ENCODE results near the gene EFNA3. TPM values are rescaled to one million over a fixed set of nuclear protein-coding genes. Genes with fewer than 3 reads are reported as not detected.

EFNA3 gene
- total and polyA plus RNA-seq, 2 experiments from 2014 or later, result 5.5 to 13.1 TPM

DNA sequence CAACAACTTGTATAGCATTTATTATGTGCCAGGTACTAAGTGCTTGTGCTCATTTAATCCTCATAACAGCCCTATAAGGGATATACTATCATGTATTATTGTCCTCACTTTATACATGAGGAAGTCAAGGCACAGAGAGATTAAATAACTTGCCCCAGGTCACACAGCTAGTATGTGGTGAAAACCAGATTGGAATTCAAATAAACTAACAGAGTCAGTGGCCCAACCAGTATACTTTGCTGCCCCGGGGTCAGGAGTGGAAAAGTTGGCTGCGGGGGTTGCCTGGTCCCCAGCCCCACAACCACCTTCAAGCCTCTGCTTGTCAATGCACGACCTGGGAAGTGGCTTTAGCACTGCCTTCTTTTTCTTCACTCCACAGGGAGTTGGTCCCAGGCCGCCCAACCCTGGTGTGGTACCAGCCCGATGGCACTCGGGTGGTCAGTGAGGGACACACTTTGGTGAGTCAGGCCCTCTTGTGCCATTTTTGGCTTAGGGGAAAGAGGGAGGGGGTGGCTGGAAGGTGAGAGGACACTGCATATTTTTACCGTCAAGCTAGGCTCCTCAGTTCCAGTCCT, 25.0 kb upstream of the EFNA3 start:
- WGBS (ENCODE audit: low lambda C conversion rate, missing lambda C conversion rate), result 89% methylated on average over 7 of the region's 7 CpGs

DNA sequence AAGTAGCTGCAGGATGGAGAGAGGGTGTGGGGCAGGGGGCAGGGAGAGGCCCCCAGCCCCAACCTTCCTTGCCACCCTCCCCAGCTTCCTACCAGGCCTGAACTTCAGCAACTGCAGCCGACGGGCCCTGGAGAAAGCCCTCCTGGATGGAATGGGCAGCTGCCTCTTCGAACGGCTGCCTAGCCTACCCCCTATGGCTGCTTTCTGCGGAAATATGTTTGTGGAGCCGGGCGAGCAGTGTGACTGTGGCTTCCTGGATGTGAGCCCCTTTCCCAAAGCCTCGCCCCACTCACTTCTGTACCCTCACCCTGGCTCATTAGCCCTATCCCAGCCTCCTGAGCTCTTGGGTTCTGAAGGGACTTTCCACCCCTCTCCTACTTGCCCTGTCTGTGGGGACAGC, 21.5 kb upstream of the EFNA3 start:
- Histone ChIP-seq H3K36me3 (replicated peaks; ENCODE audit: insufficient read depth, low read depth) (no peaks in the 10 kb centered on the region), H3K4me1 (ENCODE audit: insufficient read depth) (peaks cover 12% of the 10 kb centered on the region), H2AFZ (no peak overlapping the region), H3K27me3 (no peaks in the 10 kb centered on the region), H3K9me3 (ENCODE audit: low read depth) (no peaks in the 10 kb centered on the region), H4K20me1 (ENCODE audit: insufficient read depth, poor library complexity, severe bottlenecking) (no peaks in the 10 kb centered on the region), H3K4me3 (no peak overlapping the region), H3K27ac (no peak overlapping the region), H3K79me2 (no peaks in the 10 kb centered on the region), H3K4me2 (no peak overlapping the region), H3K9me2 (replicated peaks; ENCODE audit: insufficient read depth) (no peaks in the 10 kb centered on the region)
- 89% methylated on average over 8 of the region's 8 CpGs for whole genome bisulfite sequencing (ENCODE audit: low lambda C conversion rate, missing lambda C conversion rate)
- DNase-seq (ENCODE audit: low spot score), result no peak
- TF ChIP-seq CTCF (IDR thresholded peaks at IDR 0.05; ENCODE audit: poor library complexity) (no peak), EZH2 (IDR thresholded peaks at IDR 0.05; ENCODE audit: borderline replicate concordance) (no peak), EZH2phosphoT487 (IDR thresholded peaks at IDR 0.05; ENCODE audit: low read depth, severe bottlenecking, unreplicated experiment) (no peak)

More for the DNA sequence above, 25.0 kb upstream of the EFNA3 start:
- no peaks in the 10 kb centered on the region for H3K36me3 ChIP-seq (replicated peaks; ENCODE audit: insufficient read depth, low read depth)
- no peaks in the 10 kb centered on the region for H3K27me3 ChIP-seq
- no peaks in the 10 kb centered on the region for H3K9me3 ChIP-seq (ENCODE audit: low read depth)
- no peak overlapping the region for H3K4me3 ChIP-seq
- H4K20me1 ChIP-seq (ENCODE audit: insufficient read depth, poor library complexity, severe bottlenecking), result no peaks in the 10 kb centered on the region
- H3K27ac ChIP-seq, result no peak overlapping the region
- H3K4me1 ChIP-seq (ENCODE audit: insufficient read depth), result peaks cover 25% of the 10 kb centered on the region
- no peak for DNase-seq (ENCODE audit: low spot score)
- no peak for TF ChIP-seq EZH2phosphoT487 (IDR thresholded peaks at IDR 0.05; ENCODE audit: low read depth, severe bottlenecking, unreplicated experiment)
- TF ChIP-seq EZH2 (IDR thresholded peaks at IDR 0.05; ENCODE audit: borderline replicate concordance), result no peak
- TF ChIP-seq CTCF (IDR thresholded peaks at IDR 0.05; ENCODE audit: poor library complexity), result no peak
- H2AFZ ChIP-seq, result no peak overlapping the region
- H3K79me2 ChIP-seq, result no peaks in the 10 kb centered on the region
- H3K9me2 ChIP-seq (replicated peaks; ENCODE audit: insufficient read depth), result no peaks in the 10 kb centered on the region
- H3K4me2 ChIP-seq, result no peak overlapping the region

DNA sequence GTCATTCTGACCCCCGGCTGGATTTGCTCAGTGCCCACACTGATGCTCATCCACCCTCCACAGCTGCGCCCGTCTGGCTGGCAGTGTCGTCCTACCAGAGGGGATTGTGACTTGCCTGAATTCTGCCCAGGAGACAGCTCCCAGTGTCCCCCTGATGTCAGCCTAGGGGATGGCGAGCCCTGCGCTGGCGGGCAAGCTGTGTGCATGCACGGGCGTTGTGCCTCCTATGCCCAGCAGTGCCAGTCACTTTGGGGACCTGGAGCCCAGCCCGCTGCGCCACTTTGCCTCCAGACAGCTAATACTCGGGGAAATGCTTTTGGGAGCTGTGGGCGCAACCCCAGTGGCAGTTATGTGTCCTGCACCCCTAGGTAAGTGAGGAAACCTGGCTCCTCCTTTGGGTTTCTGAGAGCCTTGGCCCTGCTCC, 20.8 kb upstream of the EFNA3 start:
- Histone ChIP-seq H3K9me3 (ENCODE audit: low read depth) (no peaks in the 10 kb centered on the region), H3K27ac (no peak overlapping the region), H3K79me2 (no peaks in the 10 kb centered on the region), H4K20me1 (ENCODE audit: insufficient read depth, poor library complexity, severe bottlenecking) (no peaks in the 10 kb centered on the region), H3K4me1 (ENCODE audit: insufficient read depth) (peaks cover 10% of the 10 kb centered on the region), H3K9me2 (replicated peaks; ENCODE audit: insufficient read depth) (no peaks in the 10 kb centered on the region), H3K4me3 (no peak overlapping the region), H3K36me3 (replicated peaks; ENCODE audit: insufficient read depth, low read depth) (no peaks in the 10 kb centered on the region), H3K27me3 (no peaks in the 10 kb centered on the region), H2AFZ (no peak overlapping the region), H3K4me2 (no peak overlapping the region)
- 94% methylated on average over 11 of the region's 13 CpGs for WGBS (ENCODE audit: low lambda C conversion rate, missing lambda C conversion rate)
- no peak for DNase-seq (ENCODE audit: low spot score)
- TF ChIP-seq CTCF (IDR thresholded peaks at IDR 0.05; ENCODE audit: poor library complexity) (no peak), EZH2phosphoT487 (IDR thresholded peaks at IDR 0.05; ENCODE audit: low read depth, severe bottlenecking, unreplicated experiment) (no peak), EZH2 (IDR thresholded peaks at IDR 0.05; ENCODE audit: borderline replicate concordance) (no peak)
